Esophagus muscularis mucosa (tissue), 3 donors: ENCODE data around the gene OLFM2.

Source experiments
- CTCF ChIP-seq, 3 experiments: fragments of 200-600 bp in 2 of 3; fragments of 450-650 bp in 1 of 3; sonication (generic) in 2 of 3; IDR thresholded peaks; one replicate each; pipeline ENCODE4 v1.5.1; 2017 to 2019; ENCODE audit warnings: antibody characterized with exemption in 3 of 3, mild to moderate bottlenecking in 2 of 3, moderate library complexity in 1 of 3
- POLR2A ChIP-seq: fragments of 450-650 bp; IDR thresholded peaks from one replicate; pipeline ENCODE4 v1.6.1; 2017; ENCODE audit warnings: antibody characterized with exemption, moderate library complexity, mild to moderate bottlenecking, low read depth
- POLR2AphosphoS5 ChIP-seq, 2 donors: sonication (generic); formaldehyde crosslinking; IDR thresholded peaks; one replicate each; pipeline ENCODE4 v1.6.1; 2017; ENCODE audit warnings: antibody characterized with exemption in 2 of 2

- TF ChIP-seq CTCF (IDR thresholded peaks at IDR 0.05) (no peak), POLR2A (no peak), POLR2AphosphoS5 (IDR thresholded peaks at IDR 0.05) (no peak)
These were observed 118.1 kb downstream of the OLFM2 start for GRCh38 chr19:9818175-9818733.
